ENCODE results near the gene WDR36. TPM values are rescaled to one million over a fixed set of nuclear protein-coding genes. Genes with fewer than 3 reads are reported as not detected.

Gene WDR36
- total and polyA plus RNA-seq, 2 of the 13 experiments (the other 11 are each of a cell fraction or from before 2014, with no cell fraction given), result 18.2 to 40.6 TPM

DNA sequence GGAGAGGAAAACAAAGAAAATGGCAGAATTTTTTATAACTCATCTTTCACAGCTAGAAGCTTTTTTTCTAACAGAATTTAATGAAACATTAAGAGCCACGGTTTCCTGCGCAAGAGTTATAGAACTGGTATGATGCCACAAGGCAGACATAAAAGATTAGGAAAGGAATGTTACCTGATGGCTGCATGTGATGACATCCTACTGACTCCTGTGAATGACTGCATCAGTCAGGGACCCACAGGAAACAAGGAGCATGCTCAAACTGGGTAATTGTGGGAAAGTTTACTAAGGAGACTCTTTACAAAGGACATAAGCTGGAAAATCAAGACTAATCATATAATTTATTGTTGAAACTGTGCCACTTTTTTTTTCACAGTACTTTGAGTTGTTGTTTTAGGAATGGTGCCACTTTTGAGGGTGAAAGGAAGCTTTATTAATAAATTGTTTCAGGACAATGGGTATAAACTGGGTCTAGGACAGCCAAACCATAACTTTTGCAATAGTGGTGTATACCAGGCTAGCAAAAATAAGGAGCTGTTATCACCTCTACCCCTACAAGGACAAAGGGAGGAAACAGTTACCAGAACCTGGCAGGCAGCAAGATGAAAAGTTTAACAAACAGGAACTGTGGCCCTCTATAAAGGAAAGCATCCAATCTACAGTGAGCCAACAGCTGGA lies 25.7 kb upstream of the WDR36 start:
- no peaks in the 10 kb centered on the region for H3K9me3 ChIP-seq (ENCODE audit: low read length)
- H3K36me3 ChIP-seq (replicated peaks in 1 of 2; ENCODE audit: control insufficient read depth in 1 of 2, insufficient read depth in 2 of 2, low read length in 2 of 2), result no peaks in the 10 kb centered on the region
- BruUV-seq (replicated peaks), result no TSS peak
- TF ChIP-seq ZFP1 (CRISPR knock-in tag; IDR thresholded peaks at IDR 0.05), result no peak
- TF ChIP-seq, protein P1, sequence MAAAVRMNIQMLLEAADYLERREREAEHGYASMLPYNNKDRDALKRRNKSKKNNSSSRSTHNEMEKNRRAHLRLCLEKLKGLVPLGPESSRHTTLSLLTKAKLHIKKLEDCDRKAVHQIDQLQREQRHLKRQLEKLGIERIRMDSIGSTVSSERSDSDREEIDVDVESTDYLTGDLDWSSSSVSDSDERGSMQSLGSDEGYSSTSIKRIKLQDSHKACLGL (CRISPR knock-in tag; IDR thresholded peaks at IDR 0.05), result no peak
- TF ChIP-seq SOX6 (IDR thresholded peaks at IDR 0.05), result no peak
- TF ChIP-seq SOX6 (CRISPR knock-in tag; IDR thresholded peaks at IDR 0.05), result no peak
- no peak for TF ChIP-seq ZNF138 (CRISPR knock-in tag; IDR thresholded peaks at IDR 0.05; ENCODE audit: low read depth)
- no peak for TF ChIP-seq ZNF558 (CRISPR knock-in tag; IDR thresholded peaks at IDR 0.05; ENCODE audit: borderline replicate concordance)
- no peak for TF ChIP-seq ZNF562 (CRISPR knock-in tag; IDR thresholded peaks at IDR 0.05; ENCODE audit: borderline replicate concordance)
- no peak for TF ChIP-seq ZNF20 (CRISPR knock-in tag; IDR thresholded peaks at IDR 0.05)
- no peak for TF ChIP-seq BRCA1 (CRISPR knock-in tag; IDR thresholded peaks at IDR 0.05)
- TF ChIP-seq, protein P2, sequence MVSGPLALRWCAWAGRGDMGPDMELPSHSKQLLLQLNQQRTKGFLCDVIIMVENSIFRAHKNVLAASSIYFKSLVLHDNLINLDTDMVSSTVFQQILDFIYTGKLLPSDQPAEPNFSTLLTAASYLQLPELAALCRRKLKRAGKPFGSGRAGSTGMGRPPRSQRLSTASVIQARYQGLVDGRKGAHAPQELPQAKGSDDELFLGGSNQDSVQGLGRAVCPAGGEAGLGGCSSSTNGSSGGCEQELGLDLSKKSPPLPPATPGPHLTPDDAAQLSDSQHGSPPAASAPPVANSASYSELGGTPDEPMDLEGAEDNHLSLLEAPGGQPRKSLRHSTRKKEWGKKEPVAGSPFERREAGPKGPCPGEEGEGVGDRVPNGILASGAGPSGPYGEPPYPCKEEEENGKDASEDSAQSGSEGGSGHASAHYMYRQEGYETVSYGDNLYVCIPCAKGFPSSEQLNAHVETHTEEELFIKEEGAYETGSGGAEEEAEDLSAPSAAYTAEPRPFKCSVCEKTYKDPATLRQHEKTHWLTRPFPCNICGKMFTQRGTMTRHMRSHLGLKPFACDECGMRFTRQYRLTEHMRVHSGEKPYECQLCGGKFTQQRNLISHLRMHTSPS (CRISPR knock-in tag; IDR thresholded peaks at IDR 0.05; ENCODE audit: low read depth), result no peak
- TF ChIP-seq TMF1 (CRISPR knock-in tag; IDR thresholded peaks at IDR 0.05; ENCODE audit: low read depth), result no peak
- TF ChIP-seq GATAD2A (CRISPR knock-in tag; IDR thresholded peaks at IDR 0.05), result no peak
- intact Hi-C loops (cut with micrococcal nuclease; ENCODE audit: unreplicated experiment), result loop anchor here (10.0 kb wide), 1 partner anchor 202 kb away; no protein-coding TSS in a partner anchor
- in situ Hi-C loops (cut with HindIII; ENCODE audit: extremely low pct_ligation_motif_present, low pct_unique_long_range_greater_than_20kb), result loop anchor here (10.0 kb wide), 1 partner anchor 312 kb away; no protein-coding TSS in a partner anchor
- H3K4me2 ChIP-seq (ENCODE audit: low read depth, low read length), result no peak overlapping the region
- H4K20me1 ChIP-seq (ENCODE audit: insufficient read depth, low read length), result no peaks in the 10 kb centered on the region
- H3K9ac ChIP-seq (ENCODE audit: insufficient read depth, low read depth, low read length), result no peak overlapping the region
- no peak for ATAC-seq
- H3K4me1 ChIP-seq (ENCODE audit: insufficient read depth, low read length), result 0 out of 2 replicates have a peak, but pooled peaks cover 7% of the 10 kb centered on the region
- peaks cover 0 to 27% of the 10 kb centered on the region in 2 experiments; a peak in 3 of 5 replicates for H3K27me3 ChIP-seq (ENCODE audit: control insufficient read depth in 1 of 2, insufficient read depth in 2 of 2, low read length in 2 of 2)
- no peaks in the 10 kb centered on the region for H3K79me2 ChIP-seq (ENCODE audit: insufficient read depth, low read length)
- H3K27ac ChIP-seq (ENCODE audit: extremely low read length, insufficient read depth, low read length), result no peak overlapping the region
- H2AFZ ChIP-seq (ENCODE audit: low read length), result no peak overlapping the region
- no peak for FAIRE-seq
- no peak for DNase-seq (ENCODE audit: low spot score)
- 3% methylated on average over 2 of the region's 2 CpGs for WGBS (ENCODE audit: low lambda C conversion rate)
- no peak overlapping the region for H3K4me3 ChIP-seq (replicated peaks in 1 of 3; ENCODE audit: insufficient read depth in 1 of 3, low read depth in 2 of 3, low read length in 3 of 3)
- CTCF ChIA-PET (ENCODE audit: low intra/inter-chr PET ratio, low total read pairs), result no interaction called here
- POLR2A ChIA-PET, result no interaction called here
